ENCODE results near the gene GPR161. TPM values are rescaled to one million over a fixed set of nuclear protein-coding genes. Genes with fewer than 3 reads are reported as not detected.

GPR161 gene
- polyA plus RNA-seq, 1 donor (not counting 4 experiments of a cell fraction or from before 2014, with no cell fraction given): 7.8 TPM

DNA sequence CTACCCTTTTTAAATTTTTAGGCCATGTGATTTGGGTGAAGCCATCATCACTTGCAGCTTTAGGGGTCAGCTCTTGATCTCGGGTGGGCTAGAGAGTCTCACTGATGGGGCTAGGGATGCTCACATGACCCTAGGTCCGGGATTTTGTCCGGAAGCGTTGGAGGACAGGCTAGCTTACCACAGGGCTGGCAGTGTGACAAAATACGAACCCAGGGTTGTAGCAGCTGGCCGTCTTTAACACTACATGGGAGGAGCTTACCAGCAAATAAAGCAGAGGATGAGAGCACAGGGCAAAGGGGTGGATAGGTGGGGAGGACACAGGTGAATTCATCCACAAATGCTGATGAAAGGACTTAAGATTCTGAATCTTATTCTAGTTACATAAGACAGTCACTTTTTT, 21.9 kb downstream of the GPR161 start:
- Histone ChIP-seq H3K27ac (ENCODE audit: control insufficient read depth, insufficient read depth, low read length) (no peak overlapping the region), H3K4me1 (ENCODE audit: control insufficient read depth, extremely low read depth, insufficient read depth, low read length) (peaks cover 10% of the 10 kb centered on the region), H3K79me2 (ENCODE audit: control insufficient read depth, insufficient read depth, low read length) (no peaks in the 10 kb centered on the region), H3K9me3 (ENCODE audit: control insufficient read depth, low read depth, low read length) (no peaks in the 10 kb centered on the region), H2AFZ (ENCODE audit: control insufficient read depth, low read length) (no peak overlapping the region), H4K20me1 (ENCODE audit: control insufficient read depth, extremely low read depth, insufficient read depth, low read length) (no peaks in the 10 kb centered on the region), H3K36me3 (ENCODE audit: control insufficient read depth in 2 of 2, extremely low read depth in 1 of 2, insufficient read depth in 2 of 2, low read length in 2 of 2) (no peaks in the 10 kb centered on the region), H3K4me3 (ENCODE audit: control insufficient read depth in 2 of 3, extremely low read depth in 1 of 3, insufficient read depth in 2 of 3, low read depth in 1 of 3, low read length in 3 of 3) (no peak overlapping the region), H3K9me1 (ENCODE audit: control insufficient read depth, extremely low read depth, insufficient read depth, low read length) (no peaks in the 10 kb centered on the region), H3K27me3 (ENCODE audit: control insufficient read depth, extremely low read depth, insufficient read depth, low read length) (no peaks in the 10 kb centered on the region), H3K4me2 (ENCODE audit: control insufficient read depth, extremely low read depth, insufficient read depth, low read depth, low read length) (no peak overlapping the region), H3K9ac (ENCODE audit: control insufficient read depth, extremely low read depth, insufficient read depth, low read length) (no peak overlapping the region)
- FAIRE-seq: no peak
- TF ChIP-seq CTCF (optimal IDR thresholded peaks at IDR 0.05 in 1 of 3, IDR thresholded peaks at IDR 0.05 in 1 of 3, conservative IDR thresholded peaks at IDR 0.05 in 1 of 3; ENCODE audit: extremely low read depth in 1 of 3, insufficient read depth in 2 of 3, low read length in 3 of 3): no peak
- TF ChIP-seq EZH2 (IDR thresholded peaks at IDR 0.05; ENCODE audit: low read length): no peak
- dilution Hi-C loops (cut with MboI; ENCODE audit: extremely low pct_ligation_motif_present, low sequenced_read_pairs): no loop called here
- DNase-seq (ENCODE audit: low read depth, low spot score): no peak

GRCh38 chr1:168112673-168113305, 23.9 kb downstream of the GPR161 start:
- peak overlapping the region; percentile 44 for H2AFZ ChIP-seq (ENCODE audit: control insufficient read depth, low read length)
- no peaks in the 10 kb centered on the region for H3K9me1 ChIP-seq (ENCODE audit: control insufficient read depth, extremely low read depth, insufficient read depth, low read length)
- H3K4me1 ChIP-seq (ENCODE audit: control insufficient read depth, extremely low read depth, insufficient read depth, low read length): peaks cover 10% of the 10 kb centered on the region
- DNase-seq (ENCODE audit: low read depth, low spot score) (peak; percentile 93), FAIRE-seq (peak; percentile 97)
- peak overlapping the region; percentile 55 for H3K4me2 ChIP-seq (ENCODE audit: control insufficient read depth, extremely low read depth, insufficient read depth, low read depth, low read length)
- H3K36me3 ChIP-seq (ENCODE audit: control insufficient read depth in 2 of 2, extremely low read depth in 1 of 2, insufficient read depth in 2 of 2, low read length in 2 of 2): no peaks in the 10 kb centered on the region
- no peaks in the 10 kb centered on the region for H3K79me2 ChIP-seq (ENCODE audit: control insufficient read depth, insufficient read depth, low read length)
- TF ChIP-seq EZH2 (IDR thresholded peaks at IDR 0.05; ENCODE audit: low read length): no peak
- TF ChIP-seq CTCF (optimal IDR thresholded peaks at IDR 0.05 in 1 of 3, IDR thresholded peaks at IDR 0.05 in 1 of 3, conservative IDR thresholded peaks at IDR 0.05 in 1 of 3; ENCODE audit: extremely low read depth in 1 of 3, insufficient read depth in 2 of 3, low read length in 3 of 3): no peak
- H3K9me3 ChIP-seq (ENCODE audit: control insufficient read depth, low read depth, low read length): no peaks in the 10 kb centered on the region
- H3K4me3 ChIP-seq (ENCODE audit: control insufficient read depth in 2 of 3, extremely low read depth in 1 of 3, insufficient read depth in 2 of 3, low read depth in 1 of 3, low read length in 3 of 3): peak overlapping the region in 1 of 3 experiments; percentile 5
- no peaks in the 10 kb centered on the region for H3K27me3 ChIP-seq (ENCODE audit: control insufficient read depth, extremely low read depth, insufficient read depth, low read length)
- H3K27ac ChIP-seq (ENCODE audit: control insufficient read depth, insufficient read depth, low read length): peak overlapping the region; percentile 40
- dilution Hi-C loops (cut with MboI; ENCODE audit: extremely low pct_ligation_motif_present, low sequenced_read_pairs): no loop called here
- no peaks in the 10 kb centered on the region for H4K20me1 ChIP-seq (ENCODE audit: control insufficient read depth, extremely low read depth, insufficient read depth, low read length)
- peak overlapping the region; percentile 26 for H3K9ac ChIP-seq (ENCODE audit: control insufficient read depth, extremely low read depth, insufficient read depth, low read length)
